Measurements from ENCODE around the gene CCDC68.
A peak's percentile ranks its signal among the peaks of the same experiment; 100 is the strongest.

Gene CCDC68

GRCh38 chr18:54950221-54950620, 9.0 kb downstream of the CCDC68 start:
- TF ChIP-seq CTCF (IDR thresholded peaks at IDR 0.05; ENCODE audit: borderline replicate concordance, insufficient read depth, low read depth, low read length) = no peak
- H3K4me3 ChIP-seq (ENCODE audit: low read depth, low read length) = no peak overlapping the region

GRCh38 chr18:54949588-54949987, 9.7 kb downstream of the CCDC68 start:
- H3K4me3 ChIP-seq (ENCODE audit: low read depth, low read length) = no peak overlapping the region
- no peak for TF ChIP-seq CTCF (IDR thresholded peaks at IDR 0.05; ENCODE audit: borderline replicate concordance, insufficient read depth, low read depth, low read length)

- TF ChIP-seq CTCF (IDR thresholded peaks at IDR 0.05; ENCODE audit: borderline replicate concordance, insufficient read depth, low read depth, low read length) = no peak
These were observed 10.9 kb downstream of the CCDC68 start for GRCh38 chr18:54948350-54948837.

GRCh38 chr18:54947091-54947490, 12.2 kb downstream of the CCDC68 start:
- TF ChIP-seq CTCF (IDR thresholded peaks at IDR 0.05; ENCODE audit: borderline replicate concordance, insufficient read depth, low read depth, low read length) = no peak
- no peak overlapping the region for H3K4me3 ChIP-seq (ENCODE audit: low read depth, low read length)

More at GRCh38 chr18:54948350-54948837, 10.9 kb downstream of the CCDC68 start:
- no peak overlapping the region for H3K4me3 ChIP-seq (ENCODE audit: low read depth, low read length)

GRCh38 chr18:54946149-54946581, 13.1 kb downstream of the CCDC68 start:
- TF ChIP-seq CTCF (IDR thresholded peaks at IDR 0.05; ENCODE audit: borderline replicate concordance, insufficient read depth, low read depth, low read length) = no peak
- peak overlapping the region; percentile 1 for H3K4me3 ChIP-seq (ENCODE audit: low read depth, low read length)

GRCh38 chr18:54945576-54946125, 13.6 kb downstream of the CCDC68 start:
- H3K4me3 ChIP-seq (ENCODE audit: low read depth, low read length) = no peak overlapping the region
- no peak for TF ChIP-seq CTCF (IDR thresholded peaks at IDR 0.05; ENCODE audit: borderline replicate concordance, insufficient read depth, low read depth, low read length)

- no peak overlapping the region for H3K4me3 ChIP-seq (ENCODE audit: low read depth, low read length)
- no peak for TF ChIP-seq CTCF (IDR thresholded peaks at IDR 0.05; ENCODE audit: borderline replicate concordance, insufficient read depth, low read depth, low read length)
These were observed 16.7 kb downstream of the CCDC68 start for GRCh38 chr18:54942569-54942968.

Data from GM12875 (cell line).